Astrocyte of the hippocampus (primary cell): Measurements from ENCODE around the gene TBC1D1.
A peak's percentile ranks its signal among the peaks of the same experiment; 100 is the strongest.

Experiments used
- DNase-seq: peaks from one replicate; pipeline ENCODE4 v3.0.0; 2011; ENCODE audit warnings: low read depth, low spot score

The TBC1D1 gene

DNA sequence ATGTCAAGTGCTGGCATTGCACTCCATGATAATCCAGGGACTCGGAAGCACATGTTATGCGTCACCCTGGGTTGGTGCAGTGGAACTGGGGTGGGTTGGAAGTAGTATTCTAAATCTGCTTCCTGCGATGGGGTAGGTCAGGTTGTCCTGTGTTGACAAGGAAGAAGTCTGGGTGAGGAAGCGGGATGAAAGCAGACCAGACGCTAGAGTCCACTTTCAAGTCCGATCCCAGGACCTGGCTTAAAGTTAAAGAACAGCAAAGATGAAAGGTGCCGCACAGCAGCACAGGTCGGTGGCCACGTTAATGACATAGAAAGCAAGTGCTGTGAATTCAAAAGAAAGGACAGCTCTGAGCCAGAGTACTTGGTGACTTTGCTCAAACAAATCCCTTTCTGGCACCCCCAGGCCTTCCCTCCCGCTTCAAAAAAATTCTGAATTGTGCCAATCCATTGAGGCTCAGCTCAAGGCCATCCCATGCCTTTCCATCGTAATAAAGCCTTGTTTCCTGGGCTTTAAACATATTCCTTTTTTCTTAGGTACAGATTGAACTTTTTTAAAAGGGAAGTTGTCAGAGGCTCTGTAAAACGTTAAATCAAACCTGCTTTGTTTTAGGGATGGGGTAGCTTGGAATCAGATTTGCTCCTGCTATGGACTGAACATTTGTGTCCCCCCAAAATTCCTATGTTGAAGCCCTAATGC lies 187.1 kb downstream of the TBC1D1 start:
- DNase-seq: no peak

DNA sequence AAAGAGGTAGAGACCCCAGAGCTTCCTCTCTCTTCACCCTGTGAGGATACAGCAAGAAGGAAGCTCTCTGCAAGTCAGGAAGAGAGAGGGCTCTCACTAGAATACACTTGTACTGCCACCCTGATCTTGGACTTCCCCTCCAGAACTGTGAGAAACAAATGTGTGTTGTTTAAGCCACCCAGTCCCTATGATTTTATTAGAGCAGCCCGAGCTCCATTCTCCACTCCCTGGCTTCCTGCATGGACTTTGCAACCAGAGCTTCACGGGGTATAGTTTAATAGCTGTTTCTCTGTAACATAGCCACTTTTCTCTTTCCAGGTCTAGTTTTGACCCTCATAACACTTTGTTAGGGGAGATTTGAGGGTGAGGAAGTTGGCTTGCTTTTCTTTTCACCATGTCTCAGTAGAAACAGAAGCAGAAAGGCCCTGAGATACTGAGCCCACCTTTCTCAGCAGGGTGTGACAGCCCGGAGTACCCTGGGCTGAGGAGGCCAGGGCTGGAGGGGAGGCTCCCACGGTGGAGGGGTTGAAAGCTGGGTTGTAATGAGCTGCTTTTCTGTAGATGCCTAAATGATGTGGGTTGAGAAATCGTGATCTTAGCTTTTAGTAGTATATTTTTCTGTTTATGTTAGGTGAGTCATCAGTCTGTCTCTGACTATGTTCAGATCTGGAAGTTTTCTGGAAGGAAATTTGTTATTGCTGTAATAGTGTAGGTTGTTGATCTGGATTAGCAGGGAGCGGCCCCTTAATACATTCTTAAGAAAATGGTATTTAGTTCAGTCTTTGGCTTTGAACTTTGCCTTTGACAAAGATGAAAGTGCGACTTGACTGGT lies 187.9 kb downstream of the TBC1D1 start:
- peak; percentile 61 for DNase-seq

DNA sequence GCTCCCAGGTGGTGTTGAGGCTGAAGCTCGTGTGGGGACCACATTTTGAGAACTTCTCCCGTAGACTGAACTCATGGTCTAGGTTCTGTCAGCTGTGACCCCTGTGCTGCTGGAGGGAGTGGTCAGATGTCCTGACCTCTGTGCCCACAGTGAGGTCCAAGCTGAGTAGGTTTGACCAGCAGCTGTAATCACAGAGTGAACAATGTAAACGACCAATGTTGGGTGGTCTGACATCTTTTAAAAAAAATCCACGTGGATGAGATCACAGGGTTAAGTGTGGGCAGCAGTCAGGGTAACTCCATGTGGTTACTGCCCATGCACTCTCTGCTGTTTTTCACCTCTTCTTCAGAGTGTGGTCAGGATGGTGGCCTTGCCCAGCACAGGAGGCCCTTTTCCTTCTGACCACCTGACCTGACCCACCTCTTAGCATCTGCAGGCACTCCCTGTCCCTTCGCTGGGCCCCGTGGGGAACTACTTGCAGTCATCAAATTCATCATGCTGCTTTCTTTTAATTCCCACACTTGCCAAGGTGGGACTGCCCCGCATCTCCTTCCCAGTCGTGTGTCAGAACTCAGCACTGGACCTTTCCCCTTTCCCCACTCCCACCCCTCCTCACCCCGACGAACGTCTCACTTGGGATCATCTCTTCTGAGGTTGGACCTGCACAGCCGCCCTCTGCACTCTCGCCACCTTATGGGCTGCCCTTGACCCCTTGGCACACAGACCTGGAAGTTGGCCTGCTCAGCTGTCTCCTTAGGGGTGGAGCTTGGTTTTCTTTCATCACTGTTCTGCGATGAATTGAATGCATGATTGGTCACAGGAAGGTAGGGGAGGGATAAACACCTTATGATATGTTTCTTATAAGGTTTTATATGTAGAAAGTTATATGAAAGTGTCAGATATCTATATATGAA lies 189.4 kb downstream of the TBC1D1 start:
- no peak for DNase-seq

DNA sequence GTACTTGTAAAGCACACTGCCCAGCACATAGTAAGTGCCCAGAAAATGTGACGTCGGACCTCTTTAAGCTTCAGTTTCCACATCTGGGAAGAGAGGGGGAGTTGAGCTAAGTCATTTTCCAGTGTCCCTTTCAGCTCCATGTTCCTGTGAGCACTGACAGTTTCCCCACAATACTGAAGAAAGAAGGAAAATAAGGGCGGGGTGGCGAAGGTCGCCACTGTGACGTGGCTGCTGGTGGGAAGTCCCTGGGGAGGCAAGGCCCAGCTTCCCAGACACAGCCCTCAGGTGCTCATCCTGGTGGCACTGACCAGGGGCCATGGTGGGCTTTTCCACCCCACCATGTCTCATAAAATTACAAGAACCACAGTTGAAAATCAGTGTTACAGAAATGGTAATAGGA lies 191.1 kb downstream of the TBC1D1 start:
- no peak for DNase-seq

DNA sequence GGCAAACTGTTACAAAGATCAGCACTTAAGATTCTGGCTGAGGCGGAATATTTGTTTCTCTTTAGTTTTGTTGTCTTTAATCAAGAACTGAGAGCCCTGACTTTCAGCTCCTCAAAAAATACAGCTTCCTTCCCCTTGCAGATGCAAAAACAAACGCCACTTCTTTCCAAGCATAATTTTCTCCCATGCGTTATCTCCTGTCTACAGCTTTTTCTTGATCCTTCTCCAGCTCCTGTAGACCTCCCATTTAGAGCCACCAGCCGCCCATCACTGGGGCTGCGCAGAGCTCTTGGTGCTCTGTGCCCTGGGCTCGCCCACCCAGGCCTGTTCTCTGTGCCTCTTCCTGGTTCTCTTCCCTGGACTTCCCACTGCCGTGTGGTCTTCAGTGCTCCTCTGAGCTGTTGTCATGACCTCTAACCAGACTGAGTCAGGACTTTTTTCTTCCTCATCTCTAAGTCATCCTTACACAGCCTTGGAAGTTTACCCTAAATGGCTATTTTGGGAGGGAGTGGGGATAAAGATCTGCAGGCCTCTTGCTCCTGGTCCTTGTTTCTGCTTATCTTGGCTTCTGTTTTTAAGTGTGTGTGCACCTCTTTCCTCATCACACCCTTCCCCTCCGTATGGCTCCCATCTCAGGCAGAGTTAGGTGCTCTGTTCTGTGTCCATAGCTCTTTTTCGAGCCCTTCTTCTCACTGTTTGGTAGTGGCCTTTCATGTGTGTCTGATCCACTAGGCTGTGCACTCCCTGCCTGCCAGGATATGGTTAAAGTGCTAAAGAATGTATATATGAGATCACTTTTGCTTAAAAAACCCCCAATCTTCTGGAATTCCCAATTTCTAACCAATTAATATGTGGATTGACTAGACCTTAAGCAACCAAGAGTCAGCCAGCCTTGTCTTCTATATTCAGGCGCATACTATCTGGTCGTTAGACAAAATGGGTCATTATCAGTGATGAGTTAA lies 191.8 kb downstream of the TBC1D1 start:
- peak; percentile 20 for DNase-seq

DNA sequence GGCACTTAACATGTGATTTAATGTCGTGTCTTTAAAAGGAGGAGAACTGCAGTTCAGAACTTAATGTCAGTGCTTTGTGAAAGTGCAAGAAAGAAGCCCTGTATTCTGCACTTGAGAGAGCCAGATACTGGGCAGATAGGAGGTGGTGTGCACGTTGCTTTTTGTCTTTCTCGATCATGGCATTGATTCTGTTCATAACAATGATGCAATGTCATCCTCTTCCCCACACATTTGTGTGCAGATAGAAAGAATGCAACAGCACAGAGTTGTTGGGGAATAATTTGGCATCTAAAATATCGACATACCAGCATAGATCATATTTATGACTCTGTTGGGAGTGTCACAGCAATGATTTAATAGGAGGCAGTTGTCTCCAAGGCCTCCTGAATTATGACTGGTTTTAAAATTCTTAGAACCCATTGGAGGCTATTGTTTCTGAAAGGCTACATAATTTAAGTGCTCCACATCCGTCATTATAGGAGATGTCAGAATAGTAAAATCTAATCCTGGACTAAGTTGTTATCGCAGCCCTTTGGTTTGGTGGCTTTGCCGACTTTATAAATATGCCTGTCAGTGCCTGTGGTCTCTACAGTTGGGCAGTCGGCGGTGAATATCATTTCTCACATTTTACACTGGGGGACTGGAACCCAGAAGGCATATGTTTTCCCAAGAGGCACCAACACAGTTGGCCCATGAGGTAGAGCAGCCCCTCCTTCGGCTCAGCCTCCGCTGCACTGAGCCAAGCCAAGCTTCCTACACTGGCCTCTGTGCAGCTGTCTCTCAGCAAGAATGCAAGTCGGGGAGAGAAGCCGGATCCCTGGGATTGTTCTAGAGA lies 194.2 kb downstream of the TBC1D1 start:
- no peak for DNase-seq

DNA sequence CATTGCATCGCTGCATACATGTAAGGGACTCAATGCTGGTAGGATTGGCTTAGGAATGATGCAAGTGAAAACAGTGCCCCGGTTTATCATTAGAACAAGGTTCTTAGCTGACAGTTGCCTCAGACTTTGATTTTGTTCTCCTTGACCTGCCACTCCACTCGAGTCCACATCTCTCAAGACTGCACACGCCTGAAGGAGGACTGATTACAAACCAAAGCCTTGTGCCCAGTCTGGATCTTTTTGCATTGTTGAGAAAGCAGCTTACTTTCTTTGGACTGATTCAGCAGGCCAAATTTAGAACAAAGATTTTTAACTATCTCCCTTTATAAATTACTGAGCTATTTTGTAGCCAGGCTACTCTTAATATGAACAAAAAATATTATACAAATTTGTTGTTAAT lies 194.9 kb downstream of the TBC1D1 start:
- no peak for DNase-seq

DNA sequence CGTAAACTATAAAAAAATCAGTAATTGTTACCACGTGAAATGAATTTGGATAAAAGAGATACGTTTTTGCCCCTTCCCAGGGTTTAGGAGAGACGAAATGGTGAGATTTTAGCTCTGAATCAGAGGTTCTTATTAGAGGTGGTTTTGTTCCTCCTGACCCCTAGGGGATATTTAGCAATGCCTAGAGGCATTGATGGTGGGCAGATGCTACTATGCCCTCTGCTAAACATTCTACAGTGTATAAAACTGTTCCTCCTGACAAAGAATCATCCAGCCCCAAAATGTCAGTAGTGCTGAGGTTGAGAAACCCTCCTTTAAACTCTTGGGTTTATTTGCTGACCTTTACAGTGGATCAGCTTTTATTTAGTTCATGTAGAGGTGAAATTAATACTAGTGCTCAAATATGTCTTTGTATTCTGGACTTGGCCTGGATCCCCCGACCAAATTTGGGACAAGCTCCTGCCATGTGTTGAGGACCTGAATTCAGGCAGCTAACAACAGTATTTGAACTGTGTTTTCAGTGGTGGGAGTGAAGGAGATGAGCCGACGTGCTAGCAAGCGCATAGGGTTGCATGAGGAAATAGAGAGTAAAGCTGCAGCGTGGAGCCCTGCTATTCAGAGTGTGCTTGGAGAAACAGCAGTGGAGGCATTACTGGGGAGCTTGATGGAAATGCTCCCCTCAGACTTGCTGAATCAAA lies 195.4 kb downstream of the TBC1D1 start:
- DNase-seq: no peak

DNA sequence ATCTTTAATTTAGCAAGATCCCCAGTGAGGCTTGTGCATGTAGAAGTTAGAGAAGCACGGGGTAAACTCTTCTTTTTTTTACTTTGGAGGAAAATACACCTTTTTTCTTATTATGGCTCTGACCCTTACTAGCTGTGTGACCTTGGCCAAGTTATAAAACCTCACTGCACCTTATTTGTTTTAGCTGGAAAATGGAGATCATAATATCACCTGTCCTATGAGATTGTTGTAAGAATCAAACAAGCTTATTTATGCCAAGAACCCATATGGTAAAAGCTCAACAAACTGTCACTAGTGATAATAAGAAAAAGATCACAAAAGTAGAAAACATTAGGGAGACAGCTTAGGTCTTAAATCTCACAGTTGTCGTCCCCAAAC lies 196.0 kb downstream of the TBC1D1 start:
- DNase-seq: no peak

DNA sequence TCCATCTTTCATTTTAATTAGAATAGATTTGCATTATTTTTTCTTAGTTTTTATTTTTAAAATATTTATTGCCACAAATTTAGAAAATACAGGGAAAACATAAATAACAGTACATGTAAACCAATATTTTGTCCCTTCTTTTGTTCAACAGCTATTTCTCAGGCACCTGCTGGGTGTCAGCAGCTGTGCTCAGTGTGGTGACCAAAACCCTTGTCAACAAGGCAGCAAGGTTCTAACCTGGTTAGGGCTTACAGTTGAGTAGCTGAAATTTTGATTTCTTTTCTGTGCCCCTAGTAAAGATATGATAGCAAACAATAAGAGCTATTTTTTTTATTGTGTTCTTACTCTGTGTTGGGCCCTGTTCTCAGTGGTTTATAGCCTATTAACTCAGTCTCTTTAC lies 197.4 kb downstream of the TBC1D1 start:
- no peak for DNase-seq

DNA sequence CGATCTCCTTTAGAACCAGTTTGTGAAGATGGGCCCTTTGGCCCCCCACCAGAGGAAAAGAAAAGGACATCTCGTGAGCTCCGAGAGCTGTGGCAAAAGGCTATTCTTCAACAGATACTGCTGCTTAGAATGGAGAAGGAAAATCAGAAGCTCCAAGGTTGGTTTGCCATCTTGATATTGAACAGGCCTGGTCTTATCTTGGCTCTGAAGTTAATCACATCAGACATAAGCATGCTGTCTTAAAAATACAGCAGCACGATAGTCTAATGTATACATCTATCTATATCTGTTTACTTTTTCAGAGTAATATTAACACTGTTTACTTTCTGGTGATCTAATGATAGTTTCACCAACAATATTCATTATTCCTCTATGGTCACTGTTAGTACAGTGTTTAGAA lies 199.1 kb downstream of the TBC1D1 start:
- DNase-seq: no peak

DNA sequence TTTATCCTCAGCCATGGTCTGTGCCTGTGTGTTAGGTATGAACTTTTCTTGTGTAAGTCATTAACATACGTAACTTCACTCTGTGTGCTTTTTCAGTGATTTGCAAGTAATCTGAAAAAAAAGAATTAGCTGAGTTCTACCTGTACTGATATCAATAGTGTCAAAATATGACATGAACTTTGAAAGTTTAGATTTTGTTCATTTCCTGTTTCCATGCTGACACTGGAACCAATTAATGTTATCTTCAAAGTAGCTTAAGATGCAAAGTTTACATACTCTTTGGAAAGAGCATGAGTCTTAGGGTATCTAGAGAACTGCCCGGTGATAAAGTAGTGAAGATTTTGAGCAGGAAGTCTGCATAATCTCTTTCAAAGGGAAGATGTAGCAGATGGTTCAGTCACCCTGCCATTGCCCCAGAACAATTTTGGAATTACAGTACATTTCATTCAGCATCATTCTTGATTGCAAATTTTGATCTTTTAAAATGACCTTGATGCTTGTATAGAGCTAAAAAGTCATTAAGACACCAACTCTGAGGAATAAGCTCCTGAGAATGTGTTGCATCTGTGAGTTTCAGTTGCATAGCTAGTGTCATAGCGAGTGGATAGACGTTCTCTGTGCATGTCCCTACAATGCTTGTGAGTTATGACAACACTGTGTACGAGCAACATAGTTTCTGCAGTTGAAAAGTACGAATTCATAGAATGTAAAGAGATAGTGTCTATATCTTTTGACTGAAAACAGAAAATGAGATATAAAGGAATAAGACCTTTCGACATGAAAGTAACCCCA lies 199.8 kb downstream of the TBC1D1 start:
- no peak for DNase-seq

DNA sequence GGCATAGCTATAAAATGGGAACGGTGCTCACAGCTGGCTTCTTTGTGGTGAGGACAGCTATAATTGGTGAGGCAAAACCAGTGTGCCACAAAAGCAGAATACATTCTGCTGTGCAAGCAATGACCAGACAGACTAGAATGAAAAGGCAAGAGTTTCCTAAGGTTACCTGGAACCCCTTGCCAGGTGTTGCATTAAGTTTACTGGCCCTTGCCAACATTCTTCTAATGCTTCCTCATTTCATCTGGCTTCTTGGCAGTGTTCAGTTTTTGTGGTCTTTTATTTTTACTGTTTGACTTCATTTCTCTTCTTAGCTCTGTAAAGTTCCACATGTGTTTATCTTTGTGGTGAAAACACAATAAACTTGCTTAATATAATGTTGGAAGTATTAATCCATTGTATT lies 200.8 kb downstream of the TBC1D1 start:
- peak; percentile 57 for DNase-seq

DNA sequence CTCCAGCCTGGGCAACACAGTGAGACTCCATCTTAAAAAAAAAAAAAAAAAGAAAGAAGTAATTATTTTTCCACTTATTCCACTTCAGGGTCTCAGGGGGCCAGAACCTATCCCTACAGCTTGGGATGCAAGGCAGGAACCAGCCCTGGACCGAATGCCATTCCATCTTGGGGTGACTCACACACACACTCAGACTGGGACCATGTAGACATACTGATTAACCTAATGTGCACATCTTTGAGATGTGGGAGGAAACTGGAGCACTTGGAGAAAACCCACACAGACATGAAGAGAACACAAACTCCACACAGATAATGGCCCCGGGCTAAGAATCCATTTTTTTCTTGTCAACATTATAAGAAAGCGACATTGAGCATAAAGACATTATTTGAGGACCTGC lies 201.8 kb downstream of the TBC1D1 start:
- DNase-seq: no peak

DNA sequence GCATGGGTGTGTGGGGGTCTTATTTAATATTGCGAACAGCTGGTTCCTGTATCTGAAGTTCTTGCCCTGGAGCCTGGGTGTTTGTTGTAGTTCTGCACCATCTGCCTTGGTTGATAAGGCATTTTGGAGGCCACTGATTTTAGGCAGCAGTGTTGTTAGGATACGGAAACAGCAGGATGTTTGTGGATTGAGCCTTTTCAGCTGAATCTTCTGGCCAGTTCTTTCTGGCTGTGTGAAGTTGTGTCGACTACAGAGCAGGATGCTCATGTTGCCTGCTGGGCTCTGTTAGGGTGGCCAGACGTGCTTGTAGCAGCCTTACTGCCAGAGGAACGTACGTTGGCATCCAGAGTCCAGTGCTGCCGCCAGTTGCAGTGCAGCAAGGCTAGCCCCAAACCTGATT lies 203.5 kb downstream of the TBC1D1 start:
- no peak for DNase-seq

DNA sequence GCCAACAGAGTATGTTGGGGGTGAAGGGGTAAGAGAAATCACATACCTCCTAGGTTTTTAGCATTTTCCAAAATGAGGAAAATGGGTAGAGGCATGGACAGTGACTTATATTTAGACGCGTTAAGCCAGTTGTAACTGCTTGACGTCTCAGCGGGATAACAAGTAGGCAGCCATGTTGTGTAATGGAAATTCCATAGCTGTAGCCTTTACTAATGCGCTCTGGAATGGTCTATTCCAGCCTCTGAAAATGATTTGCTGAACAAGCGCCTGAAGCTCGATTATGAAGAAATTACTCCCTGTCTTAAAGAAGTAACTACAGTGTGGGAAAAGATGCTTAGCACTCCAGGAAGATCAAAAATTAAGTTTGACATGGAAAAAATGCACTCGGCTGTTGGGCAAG lies 204.8 kb downstream of the TBC1D1 start:
- DNase-seq: no peak

DNA sequence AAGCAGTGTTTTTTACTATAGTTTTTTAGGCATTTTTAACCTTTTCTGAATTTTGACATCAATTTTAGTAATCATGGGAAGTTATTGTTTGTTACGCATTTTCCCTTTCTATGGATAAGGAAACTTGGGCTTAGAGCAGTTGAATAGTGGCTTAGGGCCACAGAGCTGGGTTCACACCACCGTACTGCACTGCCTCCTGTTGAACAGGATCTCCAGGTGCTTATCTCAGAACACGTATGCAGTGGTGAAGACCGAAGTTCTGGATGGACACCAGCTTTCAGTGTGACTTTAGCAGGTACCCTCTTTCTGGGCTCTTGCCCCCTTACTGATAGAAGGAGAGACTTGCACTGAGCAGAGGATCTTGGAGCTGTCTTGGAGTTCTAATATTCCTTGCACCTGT lies 206.9 kb downstream of the TBC1D1 start:
- no peak for DNase-seq

DNA sequence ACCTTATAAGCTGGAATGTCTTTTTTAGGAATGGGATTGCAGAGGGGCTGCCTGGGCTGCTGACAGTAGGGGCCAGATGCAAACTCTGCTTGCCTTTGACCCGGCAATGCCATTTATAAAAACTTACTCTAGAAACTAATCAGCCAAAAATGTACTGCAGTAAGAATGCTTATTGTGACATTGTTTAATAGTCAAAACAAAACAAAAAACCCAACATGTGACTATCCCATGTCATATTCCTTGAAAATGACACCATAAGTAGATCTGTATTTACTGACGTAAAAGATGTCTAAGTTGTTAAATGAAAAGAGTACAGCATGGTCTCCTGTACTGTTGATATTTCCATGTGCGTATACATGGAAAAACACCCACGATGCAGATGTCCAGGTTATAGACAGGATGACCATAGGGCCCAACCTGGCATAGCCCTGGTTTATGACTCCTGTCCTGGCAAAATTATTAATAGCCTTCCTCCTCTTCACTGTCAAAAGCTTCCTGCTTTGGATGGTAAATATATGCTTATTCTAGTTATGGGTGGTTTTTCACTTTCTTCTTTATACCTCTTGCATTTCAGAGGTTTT lies 208.2 kb downstream of the TBC1D1 start:
- no peak for DNase-seq
